GM21825 (cell line): ENCODE results near the gene ADORA1.

ENCODE experiments used
- ATAC-seq: cut with Tn5 transposase; IDR thresholded peaks from one replicate; pipeline ENCODE4 v1.9.1; 2021; ENCODE audit warnings: mild to moderate bottlenecking, moderate library complexity; ENCODE audit not compliant: unreplicated experiment

The ADORA1 gene

DNA sequence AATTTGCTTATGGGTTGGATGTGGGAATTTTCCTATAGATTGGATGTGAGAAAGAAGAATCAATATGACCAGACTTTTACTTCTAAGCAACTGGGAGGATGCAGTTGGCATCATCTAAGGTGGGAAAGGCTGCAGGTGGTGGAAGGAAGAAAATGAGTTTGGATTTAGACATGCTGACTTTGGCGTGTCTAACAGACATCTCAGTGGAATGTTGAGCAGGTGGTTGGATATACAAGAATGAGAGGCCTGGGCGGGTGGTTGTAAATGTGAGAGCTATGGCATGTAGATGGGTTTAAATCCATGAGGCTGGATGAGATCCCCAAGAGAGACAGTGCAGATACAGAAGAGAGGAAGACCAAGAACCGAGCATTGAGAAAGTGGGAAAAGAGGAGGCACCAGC lies 10.5 kb downstream of the ADORA1 start:
- no peak for ATAC-seq

GRCh38 chr1:203139976-203140475 lies 12.5 kb downstream of the ADORA1 start:
- ATAC-seq, result no peak

DNA sequence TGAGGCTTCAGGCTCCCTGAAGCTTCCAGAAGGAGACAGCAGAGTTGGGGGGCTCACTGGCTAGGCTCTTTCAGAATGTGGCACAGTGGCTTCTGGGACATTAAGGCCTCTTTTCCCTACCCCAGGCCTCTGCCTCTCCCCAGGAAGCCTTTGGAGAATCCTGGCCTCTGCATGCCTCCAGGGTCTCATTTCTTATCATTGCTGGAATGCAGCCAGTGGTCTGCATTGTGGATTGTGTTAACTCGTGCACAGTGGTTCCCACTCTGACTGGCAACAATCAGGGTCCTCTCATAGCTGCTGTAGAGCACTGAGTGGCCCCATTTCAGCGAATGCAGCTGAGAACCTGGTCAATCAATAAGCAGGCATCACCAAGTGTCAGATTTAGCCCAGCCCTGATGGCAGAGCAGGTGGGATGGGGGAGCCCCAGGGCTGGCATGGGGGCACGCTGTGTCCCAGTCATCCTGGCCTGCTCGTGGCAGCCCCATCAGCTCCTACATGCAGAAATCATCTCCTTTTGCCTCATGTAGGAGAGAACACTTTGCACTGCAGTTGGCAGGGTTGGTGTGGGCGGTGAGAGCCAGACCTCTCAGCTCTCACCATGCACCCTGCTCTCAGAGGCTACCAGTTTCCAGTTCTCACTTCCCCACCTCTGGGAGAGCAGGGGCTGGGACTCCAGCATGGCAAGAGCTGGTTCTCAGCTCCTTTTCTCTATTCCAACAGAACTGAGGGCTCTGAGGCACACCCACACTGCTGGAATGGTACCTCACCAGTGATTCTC lies 13.4 kb downstream of the ADORA1 start:
- ATAC-seq, result no peak

DNA sequence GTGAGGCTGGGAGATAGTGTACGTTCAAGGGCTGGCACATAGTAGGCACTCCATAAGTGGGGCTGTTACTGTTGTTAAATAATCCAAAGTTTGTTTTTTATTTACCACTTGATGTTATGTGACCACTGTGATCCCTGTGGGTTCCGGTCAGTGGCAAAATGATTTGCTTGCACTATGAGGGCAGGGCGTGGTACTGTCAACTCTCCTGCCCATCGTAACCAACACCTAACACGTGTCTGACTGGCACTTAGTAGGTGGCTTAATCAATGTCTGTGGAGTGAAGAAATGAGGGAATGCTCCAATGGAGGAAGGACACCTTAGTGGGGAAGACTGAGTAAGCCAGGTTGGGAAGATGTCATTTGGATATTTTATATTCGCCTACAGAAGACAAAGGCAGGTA lies 14.6 kb downstream of the ADORA1 start:
- ATAC-seq, result no peak

DNA sequence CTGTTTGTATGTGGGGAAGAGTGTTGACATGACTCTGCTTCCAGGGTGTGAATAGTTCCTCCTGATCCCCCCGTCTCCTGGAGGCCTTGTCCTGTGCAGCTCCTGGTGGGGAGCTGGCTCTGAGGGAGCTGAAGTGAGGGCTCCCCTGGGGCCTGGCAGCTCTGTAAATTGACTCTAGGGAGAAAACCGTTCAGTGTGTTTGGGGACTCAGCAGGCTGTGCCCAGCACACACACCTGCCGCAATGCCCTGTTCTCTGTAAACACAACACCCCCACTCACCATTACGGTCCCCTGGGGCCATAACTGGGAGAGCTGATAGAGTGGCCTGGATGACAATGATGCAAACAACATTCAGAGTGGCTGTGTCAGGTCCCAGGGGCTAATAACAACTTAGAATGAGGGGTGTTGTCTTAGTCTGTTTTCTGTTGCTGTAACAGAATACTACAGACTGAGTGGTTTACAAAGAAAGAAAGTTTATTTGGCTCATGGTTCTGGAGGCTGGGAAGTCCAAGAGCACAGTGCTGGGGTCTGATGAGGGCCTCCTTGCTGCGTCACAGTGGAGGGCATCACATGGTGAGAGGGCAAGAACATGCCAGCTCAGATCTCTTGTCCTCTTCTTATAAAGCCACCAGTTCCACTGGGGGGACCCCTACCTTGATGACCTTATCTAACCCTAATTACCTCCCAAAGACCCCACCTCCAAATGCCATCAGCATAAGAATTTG lies 15.3 kb downstream of the ADORA1 start:
- no peak for ATAC-seq

- no peak for ATAC-seq
These were observed 16.1 kb downstream of the ADORA1 start for GRCh38 chr1:203143641-203144040.

- ATAC-seq, result no peak
These were observed 17.1 kb downstream of the ADORA1 start for GRCh38 chr1:203144661-203145060.

- ATAC-seq, result no peak
These were observed 18.0 kb downstream of the ADORA1 start for GRCh38 chr1:203145321-203146041.

DNA sequence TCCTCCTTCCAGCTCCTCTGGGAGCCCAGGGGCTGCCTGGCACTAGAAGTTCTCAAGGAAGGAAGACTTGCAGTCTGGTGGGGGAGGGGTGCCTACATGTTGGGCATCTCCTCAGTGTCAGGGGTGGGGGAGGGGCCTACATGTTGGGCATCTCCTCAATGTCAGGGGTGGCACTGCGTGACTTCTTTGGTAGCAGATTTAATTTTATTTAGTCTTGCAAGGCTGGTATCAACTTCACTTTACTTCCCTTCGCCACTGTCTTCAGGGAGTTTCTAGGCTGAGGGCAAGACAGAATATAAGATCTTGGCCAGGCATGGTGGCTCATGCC lies 18.5 kb downstream of the ADORA1 start:
- ATAC-seq, result no peak

- no peak for ATAC-seq
These were observed 19.0 kb downstream of the ADORA1 start for GRCh38 chr1:203146537-203146936.

DNA sequence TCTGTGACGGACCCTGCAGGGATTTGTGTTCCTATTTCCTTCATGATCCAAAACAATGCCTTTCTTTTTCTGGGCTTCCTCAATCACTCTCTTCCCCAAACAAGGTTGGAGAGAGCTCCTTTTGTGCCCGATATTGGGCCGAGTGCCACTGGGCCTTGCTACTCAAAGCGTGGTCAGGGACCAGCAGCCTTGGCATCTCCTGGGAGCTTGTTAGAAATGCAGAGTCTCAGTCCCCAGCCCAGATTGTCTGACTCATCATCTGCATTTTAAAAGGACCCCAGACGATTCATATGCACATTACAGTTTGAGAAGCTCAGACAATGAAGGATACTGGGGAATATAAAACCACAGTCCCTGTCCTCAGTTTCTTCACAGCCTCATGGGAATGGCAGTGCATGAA lies 19.9 kb downstream of the ADORA1 start:
- ATAC-seq, result no peak

GRCh38 chr1:203148127-203148526 lies 20.6 kb downstream of the ADORA1 start:
- ATAC-seq, result no peak

DNA sequence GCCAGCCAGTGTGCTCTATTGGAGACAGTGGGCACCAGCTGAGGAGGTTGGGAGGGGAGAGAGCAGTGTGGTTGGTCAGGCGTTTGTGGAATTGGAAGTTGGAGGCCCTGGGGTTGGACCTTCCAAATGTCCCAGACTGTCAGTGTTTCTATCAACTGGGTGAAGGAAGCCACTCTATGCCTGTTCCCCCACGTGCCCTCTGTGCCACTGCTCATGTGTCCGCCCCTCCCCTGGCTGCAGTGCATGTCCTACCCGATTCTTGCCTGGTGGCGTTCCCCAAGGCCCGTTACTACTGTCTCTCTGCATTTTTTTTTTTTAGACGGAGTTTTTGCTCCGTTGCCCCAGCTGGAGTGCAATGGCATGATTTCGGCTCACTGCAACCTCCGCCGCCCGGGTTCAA lies 21.1 kb downstream of the ADORA1 start:
- no peak for ATAC-seq

DNA sequence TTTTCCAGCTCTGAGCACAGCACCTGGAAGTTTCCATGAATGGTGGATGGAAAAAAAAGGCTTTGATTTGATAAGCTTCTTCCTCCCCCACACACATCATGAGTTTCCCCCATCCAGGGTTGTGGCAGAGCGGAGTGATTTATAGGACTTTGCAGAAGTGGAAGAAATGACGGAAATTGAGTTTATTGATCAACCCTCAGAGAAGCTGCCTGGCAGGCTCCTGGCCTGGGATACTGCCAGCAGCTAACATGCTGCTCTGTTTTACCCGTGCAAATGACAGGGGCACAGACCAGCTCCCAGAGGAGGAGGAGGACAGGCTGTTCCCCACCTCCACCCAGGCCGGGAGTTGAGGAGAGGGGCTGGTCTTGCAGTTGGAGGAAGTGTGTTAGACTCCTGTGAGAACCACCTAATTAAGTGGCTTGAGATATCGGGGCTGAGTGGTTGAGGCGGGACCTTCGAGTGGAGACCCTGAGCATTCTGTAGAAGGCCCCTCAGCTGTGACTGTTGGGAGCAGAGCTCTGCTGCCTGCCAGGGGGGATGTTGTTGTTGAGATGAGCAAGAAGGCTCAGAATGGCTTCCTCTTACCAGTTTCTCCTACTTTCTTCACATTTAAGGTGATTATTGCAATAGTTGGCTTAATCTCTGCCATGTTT lies 21.8 kb downstream of the ADORA1 start:
- ATAC-seq, result no peak

DNA sequence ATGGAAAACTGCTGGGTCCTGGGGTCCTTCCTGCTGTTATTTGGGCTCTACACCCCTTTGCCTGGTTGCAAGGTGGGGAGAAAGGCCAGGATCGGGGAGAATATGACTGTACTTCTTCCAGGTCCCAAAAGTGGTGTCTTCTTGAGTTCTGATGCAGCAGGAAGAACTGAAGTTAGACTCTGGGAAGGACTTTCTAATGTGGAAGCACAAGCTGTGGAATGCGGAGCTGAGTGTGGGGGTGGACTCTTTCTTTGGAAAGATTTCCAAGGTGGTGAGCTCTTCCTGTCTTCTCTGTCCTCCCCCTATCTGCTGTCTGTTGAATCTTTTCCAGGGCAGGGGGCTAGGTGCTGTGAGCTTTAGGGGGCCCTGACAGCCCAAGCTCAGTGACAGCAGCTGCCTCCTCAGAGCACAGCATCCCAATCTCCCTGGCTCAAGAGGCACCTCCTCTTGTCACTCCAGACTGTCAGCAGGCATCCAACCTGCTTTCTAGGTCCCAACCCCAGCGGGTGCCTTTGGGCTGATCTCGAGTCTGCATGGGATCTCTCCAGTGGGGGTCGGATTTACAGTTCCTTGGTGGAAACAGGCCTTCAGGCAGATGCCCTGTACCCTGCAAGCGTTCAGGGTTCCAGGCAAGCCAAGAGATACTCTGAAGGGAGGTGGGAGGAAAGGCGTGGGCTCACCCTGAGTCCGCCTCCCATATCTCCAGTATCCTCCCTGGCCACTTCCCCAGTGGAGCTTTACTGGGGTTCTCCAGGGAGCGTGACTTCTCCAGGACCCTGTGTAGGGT lies 23.2 kb downstream of the ADORA1 start:
- ATAC-seq, result no peak

DNA sequence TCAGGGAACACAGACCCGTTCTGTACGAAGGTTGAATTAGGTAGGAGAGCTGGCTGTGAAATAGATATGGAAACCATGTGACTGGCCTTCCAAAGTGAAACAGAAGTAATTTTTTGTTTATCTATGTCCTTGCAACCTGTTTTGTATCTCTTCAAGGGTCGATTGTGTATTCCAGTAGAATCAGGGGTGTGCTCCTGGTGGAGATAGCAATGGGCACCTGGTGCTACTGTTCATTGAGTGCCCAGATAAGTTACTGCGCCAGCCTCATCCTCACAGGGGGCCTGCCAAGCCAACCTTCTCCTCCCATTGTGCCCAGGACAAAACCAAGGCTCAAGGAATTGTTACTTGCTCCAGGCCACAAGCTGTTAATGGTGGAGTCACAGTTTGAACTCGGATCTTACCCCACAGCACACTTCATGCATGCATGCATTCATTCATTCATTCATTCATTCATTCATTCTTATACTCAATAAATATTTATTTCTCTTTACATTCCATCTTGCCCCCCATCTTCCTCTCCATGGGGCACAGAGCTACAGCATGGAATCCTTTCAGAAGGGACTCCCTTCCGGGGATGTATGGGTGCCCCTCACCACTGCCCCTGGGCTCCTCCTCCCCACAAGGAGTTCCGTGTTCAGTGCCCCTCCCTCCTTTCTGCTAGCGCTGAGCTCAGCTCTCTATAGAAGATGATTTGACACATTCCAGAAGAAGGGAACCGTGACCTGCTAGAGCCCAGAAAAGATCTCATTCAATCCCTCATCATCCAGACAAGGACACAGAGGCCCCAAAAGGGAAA lies 24.0 kb downstream of the ADORA1 start:
- no peak for ATAC-seq

- ATAC-seq, result no peak
These were observed 24.9 kb downstream of the ADORA1 start for GRCh38 chr1:203152158-203153034.

- no peak for ATAC-seq
These were observed 25.8 kb downstream of the ADORA1 start for GRCh38 chr1:203153051-203153988.
